ENCODE results near the gene ZNF236.

GRCh38 chr18:76957384-76958355 is 135.3 kb downstream of the ZNF236 start:
- TF ChIP-seq CTCF (IDR thresholded peaks at IDR 0.05; ENCODE audit: insufficient read depth, low read depth, low read length), result no peak
- no peak for TF ChIP-seq EZH2 (IDR thresholded peaks at IDR 0.05; ENCODE audit: insufficient read depth, low read length)
